Measurements from ENCODE around the gene HOXB7.

The HOXB7 gene

GRCh38 chr17:48610282-48611211 is at the start of gene HOXB7:
HOXB7 (minus strand) TSS chr17:48611017; CDS start chr17:48610918, 99 bp downstream.
- TF ChIP-seq, protein P1, sequence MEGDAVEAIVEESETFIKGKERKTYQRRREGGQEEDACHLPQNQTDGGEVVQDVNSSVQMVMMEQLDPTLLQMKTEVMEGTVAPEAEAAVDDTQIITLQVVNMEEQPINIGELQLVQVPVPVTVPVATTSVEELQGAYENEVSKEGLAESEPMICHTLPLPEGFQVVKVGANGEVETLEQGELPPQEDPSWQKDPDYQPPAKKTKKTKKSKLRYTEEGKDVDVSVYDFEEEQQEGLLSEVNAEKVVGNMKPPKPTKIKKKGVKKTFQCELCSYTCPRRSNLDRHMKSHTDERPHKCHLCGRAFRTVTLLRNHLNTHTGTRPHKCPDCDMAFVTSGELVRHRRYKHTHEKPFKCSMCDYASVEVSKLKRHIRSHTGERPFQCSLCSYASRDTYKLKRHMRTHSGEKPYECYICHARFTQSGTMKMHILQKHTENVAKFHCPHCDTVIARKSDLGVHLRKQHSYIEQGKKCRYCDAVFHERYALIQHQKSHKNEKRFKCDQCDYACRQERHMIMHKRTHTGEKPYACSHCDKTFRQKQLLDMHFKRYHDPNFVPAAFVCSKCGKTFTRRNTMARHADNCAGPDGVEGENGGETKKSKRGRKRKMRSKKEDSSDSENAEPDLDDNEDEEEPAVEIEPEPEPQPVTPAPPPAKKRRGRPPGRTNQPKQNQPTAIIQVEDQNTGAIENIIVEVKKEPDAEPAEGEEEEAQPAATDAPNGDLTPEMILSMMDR (IDR thresholded peaks at IDR 0.05): no peak
- H3K4me1 ChIP-seq: peaks cover 0 to 50% (median 43%) of the 10 kb centered on the region in 4 donors
- intact Hi-C loops (cut with DNase I; ENCODE audit: low total_unique reads): no loop called here
- DNase-seq: peak in 1 of 2 donors; percentile 54
- H3K27ac ChIP-seq: peak within 1 kb of the TSS in 1 of 2 donors; percentile 6
- peaks cover 12 to 99% of the 10 kb centered on the region in 2 donors for H3K27me3 ChIP-seq
- H3K9me3 ChIP-seq: no peaks in the 10 kb centered on the region
- H3K4me3 ChIP-seq: peak within 1 kb of the TSS; percentile 38 to 49
- no peaks in the 10 kb centered on the region for H3K36me3 ChIP-seq

- intact Hi-C loops (cut with DNase I; ENCODE audit: low total_unique reads): no loop called here
- H3K27me3 ChIP-seq: peaks cover 0 to 27% of the 10 kb centered on the region in 2 donors
These were observed 45.1 kb upstream of the HOXB7 start for GRCh38 chr17:48655913-48656312.

GRCh38 chr17:48649741-48650140 is 38.9 kb upstream of the HOXB7 start:
- peaks cover 0 to 71% of the 10 kb centered on the region in 2 donors for H3K27me3 ChIP-seq
- peaks cover 0 to 20% (median 14%) of the 10 kb centered on the region in 4 donors for H3K4me1 ChIP-seq
- TF ChIP-seq, protein P1 (IDR thresholded peaks at IDR 0.05): no peak
- DNase-seq: no peak
- H3K27ac ChIP-seq: no peak overlapping the region
- no peaks in the 10 kb centered on the region for H3K9me3 ChIP-seq
- no peaks in the 10 kb centered on the region for H3K36me3 ChIP-seq
- no peak overlapping the region for H3K4me3 ChIP-seq
- intact Hi-C loops (cut with DNase I; ENCODE audit: low total_unique reads): no loop called here

More at GRCh38 chr17:48655913-48656312, 45.1 kb upstream of the HOXB7 start:
- Histone ChIP-seq H3K4me1 (no peaks in the 10 kb centered on the region), H3K4me3 (no peak overlapping the region), H3K9me3 (no peaks in the 10 kb centered on the region), H3K27ac (no peak overlapping the region), H3K36me3 (no peaks in the 10 kb centered on the region)
- DNase-seq: no peak
- TF ChIP-seq, protein P1 (IDR thresholded peaks at IDR 0.05): no peak

DNA sequence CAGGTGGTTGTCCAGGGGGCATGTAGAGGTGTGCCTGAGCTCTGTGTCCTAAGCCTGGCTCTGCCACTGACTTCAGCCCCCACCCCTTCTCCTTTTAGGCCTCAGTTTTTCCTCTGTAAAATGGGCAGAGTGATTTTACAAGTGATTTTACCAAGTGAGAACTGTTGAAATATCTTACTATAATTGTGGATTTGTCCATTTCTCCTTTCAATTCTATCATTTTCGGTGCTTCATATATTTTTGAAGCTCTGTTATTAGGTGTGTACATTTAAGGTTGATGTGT is 37.1 kb upstream of the HOXB7 start:
- Histone ChIP-seq H3K9me3 (no peaks in the 10 kb centered on the region), H3K27ac (no peak overlapping the region), H3K36me3 (no peaks in the 10 kb centered on the region), H3K4me1 (peaks cover 0 to 20% (median 14%) of the 10 kb centered on the region in 4 donors), H3K4me3 (no peak overlapping the region), H3K27me3 (peaks cover 0 to 83% of the 10 kb centered on the region in 2 donors)
- no peak for DNase-seq
- TF ChIP-seq, protein P1 (IDR thresholded peaks at IDR 0.05): no peak
- intact Hi-C loops (cut with DNase I; ENCODE audit: low total_unique reads): no loop called here

DNA sequence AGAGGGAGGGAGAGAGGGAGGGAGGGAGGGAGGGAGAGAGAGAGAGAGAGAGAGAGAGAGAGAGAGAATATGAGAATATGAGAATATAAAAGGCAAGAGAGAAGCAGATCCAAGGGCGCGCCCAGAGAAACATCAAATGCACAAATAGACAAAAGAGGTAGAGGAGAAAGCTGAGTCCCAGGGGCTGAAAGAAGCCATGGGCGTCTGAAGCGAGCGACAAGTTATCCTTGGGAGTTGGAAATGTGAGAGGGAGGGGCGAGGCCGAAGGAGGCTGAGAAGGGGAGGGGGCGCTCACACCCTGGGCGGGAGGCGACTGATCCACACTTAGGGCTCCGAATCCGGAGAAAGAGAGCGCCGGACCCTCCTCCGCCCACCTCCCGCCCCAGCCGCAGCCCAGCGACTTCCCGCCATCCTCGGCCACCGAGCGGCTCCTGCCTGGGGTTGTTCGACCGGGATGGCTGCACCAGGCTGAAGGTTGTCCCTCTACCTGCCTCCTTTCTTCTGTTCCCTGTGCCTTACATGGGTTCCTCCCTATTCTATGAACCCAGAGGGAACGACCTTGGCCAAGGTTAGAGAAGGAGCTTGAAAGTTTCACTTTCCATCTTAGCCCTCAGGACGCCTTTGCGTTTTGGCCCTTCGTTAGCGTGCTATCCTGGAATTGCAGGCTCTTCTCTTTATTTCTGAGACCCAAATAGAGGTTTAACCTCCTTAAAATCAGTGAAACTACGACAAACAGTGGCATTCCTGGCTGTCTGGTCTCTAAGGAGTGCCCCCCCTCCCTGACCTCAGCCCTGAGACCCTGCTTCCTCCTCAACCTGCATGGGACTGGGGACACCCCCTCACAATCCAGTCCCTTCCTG is 36.5 kb upstream of the HOXB7 start:
- peak overlapping the region; percentile 19 to 43 for H3K4me3 ChIP-seq
- peaks cover 0 to 88% of the 10 kb centered on the region in 2 donors for H3K27me3 ChIP-seq
- DNase-seq: no peak
- H3K4me1 ChIP-seq: peaks cover 0 to 20% (median 14%) of the 10 kb centered on the region in 4 donors
- no peaks in the 10 kb centered on the region for H3K9me3 ChIP-seq
- no peak overlapping the region for H3K27ac ChIP-seq
- intact Hi-C loops (cut with DNase I; ENCODE audit: low total_unique reads): no loop called here
- TF ChIP-seq, protein P1 (IDR thresholded peaks at IDR 0.05): no peak
- H3K36me3 ChIP-seq: no peaks in the 10 kb centered on the region
